ENCODE data around the gene SHD.

Gene SHD

DNA sequence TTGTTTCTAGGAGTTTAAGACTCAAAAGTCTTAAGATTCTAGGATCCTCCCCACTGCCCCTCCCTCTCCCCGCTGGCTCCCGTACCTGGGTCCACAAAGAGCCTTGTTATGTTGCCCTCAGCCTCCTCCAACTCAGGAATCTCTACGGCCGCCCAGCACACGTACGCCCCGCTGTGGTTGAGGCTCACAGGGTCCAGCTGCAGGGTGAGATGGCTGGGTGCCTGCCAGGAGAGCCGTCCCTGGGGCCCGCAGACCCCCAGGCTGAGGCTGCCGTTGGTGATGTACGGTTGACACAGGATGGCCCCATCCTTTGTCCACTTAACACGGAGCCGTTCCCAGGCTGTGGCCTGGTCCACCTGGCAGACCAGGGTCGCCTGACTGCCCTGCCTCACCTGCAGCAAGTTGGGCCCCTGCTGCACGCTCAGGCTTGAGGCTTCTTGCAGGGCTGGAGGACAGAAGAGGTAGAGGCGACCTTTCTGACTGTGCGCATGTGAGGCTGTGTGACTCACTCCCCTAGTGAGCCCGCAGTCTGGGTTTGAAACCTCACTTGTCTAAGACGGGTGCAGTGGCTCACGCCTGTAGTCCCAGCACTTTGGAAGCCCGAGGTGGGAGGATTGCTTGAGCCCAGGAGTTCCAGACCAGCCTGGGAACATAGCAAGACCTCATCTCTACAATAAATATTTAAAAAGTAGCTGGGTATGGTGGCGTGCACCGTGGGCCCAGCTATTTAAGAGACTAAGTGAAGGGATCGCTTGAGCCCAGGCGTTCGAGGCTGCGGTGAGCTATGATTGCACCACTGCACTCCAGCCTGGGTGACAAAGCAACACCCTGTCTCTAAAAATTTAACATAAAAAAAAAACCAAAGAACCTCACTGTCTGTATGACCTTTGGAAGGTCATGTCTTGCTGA is 19.1 kb downstream of the SHD start:
- H3K4me3 ChIP-seq (ENCODE audit: low read depth, low read length) = no peak overlapping the region
- no peak for DNase-seq (ENCODE audit: low read depth)
- TF ChIP-seq, protein P1, sequence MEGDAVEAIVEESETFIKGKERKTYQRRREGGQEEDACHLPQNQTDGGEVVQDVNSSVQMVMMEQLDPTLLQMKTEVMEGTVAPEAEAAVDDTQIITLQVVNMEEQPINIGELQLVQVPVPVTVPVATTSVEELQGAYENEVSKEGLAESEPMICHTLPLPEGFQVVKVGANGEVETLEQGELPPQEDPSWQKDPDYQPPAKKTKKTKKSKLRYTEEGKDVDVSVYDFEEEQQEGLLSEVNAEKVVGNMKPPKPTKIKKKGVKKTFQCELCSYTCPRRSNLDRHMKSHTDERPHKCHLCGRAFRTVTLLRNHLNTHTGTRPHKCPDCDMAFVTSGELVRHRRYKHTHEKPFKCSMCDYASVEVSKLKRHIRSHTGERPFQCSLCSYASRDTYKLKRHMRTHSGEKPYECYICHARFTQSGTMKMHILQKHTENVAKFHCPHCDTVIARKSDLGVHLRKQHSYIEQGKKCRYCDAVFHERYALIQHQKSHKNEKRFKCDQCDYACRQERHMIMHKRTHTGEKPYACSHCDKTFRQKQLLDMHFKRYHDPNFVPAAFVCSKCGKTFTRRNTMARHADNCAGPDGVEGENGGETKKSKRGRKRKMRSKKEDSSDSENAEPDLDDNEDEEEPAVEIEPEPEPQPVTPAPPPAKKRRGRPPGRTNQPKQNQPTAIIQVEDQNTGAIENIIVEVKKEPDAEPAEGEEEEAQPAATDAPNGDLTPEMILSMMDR (conservative IDR thresholded peaks at IDR 0.05; ENCODE audit: low read depth, low read length) = no peak

DNA sequence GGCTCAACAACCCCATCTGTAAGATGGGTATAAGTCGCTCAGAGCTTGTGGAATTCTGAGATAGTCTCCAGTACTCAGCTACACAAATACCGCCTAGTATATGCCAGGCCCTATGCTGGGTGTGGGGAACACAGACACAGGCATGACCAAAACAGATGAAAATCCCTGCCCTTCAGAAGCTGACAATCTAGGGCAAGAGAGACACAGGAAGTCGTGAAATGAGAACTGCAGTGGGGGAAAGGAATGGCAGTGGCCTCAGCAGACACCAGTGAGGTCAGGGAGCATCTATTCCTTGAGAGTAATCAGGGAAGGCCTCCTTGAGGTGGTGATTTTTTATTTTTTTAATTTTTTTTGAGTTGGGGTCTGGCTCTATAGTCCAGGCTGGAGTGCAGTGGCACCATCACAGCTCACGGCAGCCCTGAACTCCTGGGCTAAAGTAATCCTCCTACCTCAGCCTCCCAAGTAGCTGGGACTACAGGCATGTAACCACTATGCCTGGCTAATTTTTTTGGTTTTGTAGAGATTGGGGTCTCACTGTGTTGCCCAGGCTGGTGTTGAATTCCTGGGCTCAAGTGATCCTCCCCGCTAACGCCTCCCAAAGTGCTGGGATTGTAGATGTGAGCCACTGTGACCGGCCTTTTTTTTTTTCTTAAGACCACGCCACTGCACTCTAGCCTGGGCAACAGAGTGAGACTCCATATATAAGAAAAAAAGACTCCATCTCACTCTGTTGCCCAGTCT is 19.9 kb downstream of the SHD start:
- DNase-seq (ENCODE audit: low read depth) = no peak
- TF ChIP-seq, protein P1 (conservative IDR thresholded peaks at IDR 0.05; ENCODE audit: low read depth, low read length) = no peak
- no peak overlapping the region for H3K4me3 ChIP-seq (ENCODE audit: low read depth, low read length)

DNA sequence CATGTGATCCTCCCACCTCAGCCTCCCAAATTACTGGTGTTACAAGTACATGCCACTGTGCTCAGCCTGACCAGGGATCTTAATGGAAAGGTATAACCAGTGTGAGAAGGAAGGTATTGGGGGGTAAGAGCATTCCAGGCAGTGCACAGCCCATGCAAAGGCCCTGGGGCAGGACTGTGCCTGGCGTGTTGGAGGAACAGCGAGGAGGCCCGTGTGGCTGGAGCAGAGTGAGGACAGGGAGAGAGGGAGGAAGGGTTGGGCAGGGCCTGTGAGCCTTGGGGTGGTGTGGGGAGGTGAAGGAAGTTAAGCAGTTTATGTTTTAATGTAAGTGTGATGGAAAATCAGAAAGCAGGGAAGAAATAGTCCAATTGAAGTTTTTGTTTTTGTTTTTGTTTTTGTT is 21.5 kb downstream of the SHD start:
- H3K4me3 ChIP-seq (ENCODE audit: low read depth, low read length) = no peak overlapping the region
- TF ChIP-seq, protein P1 (conservative IDR thresholded peaks at IDR 0.05; ENCODE audit: low read depth, low read length) = no peak
- no peak for DNase-seq (ENCODE audit: low read depth)

DNA sequence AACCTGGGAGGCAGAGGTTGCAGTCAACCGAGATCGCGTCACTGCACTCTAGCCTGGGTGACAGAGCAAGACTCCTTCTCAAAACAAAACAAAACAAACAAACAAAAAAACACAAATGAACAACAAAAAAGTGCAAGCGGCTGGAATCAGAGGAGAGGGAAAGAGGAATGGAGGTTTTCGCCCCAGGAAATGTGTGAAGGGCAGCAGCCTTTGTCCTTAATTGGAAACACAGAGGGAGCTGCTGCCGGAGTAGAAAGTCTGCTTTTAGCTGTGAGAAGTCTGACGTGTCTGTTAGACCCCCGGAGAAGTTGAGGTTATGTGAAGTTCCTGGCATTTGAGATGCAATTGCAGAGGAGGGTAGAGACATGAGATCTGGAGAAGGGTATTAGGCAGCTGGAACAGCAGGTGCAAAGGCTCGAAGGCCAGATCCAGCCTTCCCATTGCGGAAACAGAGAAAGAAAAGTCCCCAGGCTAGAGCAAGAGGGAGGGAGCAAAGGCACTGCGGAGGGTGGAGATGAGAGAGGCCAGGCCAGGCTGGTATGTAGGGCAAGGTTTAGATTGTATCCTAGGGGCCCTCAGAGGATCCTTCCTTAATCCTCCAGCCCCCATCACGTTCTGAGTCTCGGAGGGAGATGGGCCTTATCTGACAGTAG is 22.6 kb downstream of the SHD start:
- no peak overlapping the region for H3K4me3 ChIP-seq (ENCODE audit: low read depth, low read length)
- DNase-seq (ENCODE audit: low read depth) = no peak

DNA sequence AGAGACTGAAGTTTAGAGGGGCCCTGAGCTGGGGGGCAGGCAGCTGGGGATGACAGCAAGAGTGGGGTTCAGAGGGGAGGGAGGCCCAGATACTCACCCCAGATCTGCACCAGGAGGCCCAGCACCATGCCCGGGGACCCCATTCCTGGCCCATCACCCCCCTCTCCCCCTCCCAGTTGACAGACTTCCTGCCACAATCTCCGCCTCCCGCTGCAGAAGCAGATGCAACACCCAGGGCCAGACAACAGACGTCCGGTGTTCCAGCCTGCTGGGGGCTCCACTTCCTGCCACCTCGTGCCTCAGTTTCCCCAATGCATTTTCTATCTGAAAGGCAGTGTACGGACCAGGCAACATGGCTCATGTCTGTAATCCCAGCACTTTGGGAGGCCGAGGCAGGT is 23.2 kb downstream of the SHD start, which contains the start of gene TMIGD2:
Gene TMIGD2, minus strand, starts transcription at position 147 of the 398 bp plus-strand sequence. Its CDS starts 4 bp downstream, at position 143.
- TF ChIP-seq, protein P1 (conservative IDR thresholded peaks at IDR 0.05; ENCODE audit: low read depth, low read length) = no peak
- no peak within 1 kb of the TSS for H3K4me3 ChIP-seq (ENCODE audit: low read depth, low read length)
- DNase-seq (ENCODE audit: low read depth) = no peak

More for the DNA sequence above, 22.6 kb downstream of the SHD start:
- TF ChIP-seq, protein P1 (conservative IDR thresholded peaks at IDR 0.05; ENCODE audit: low read depth, low read length) = no peak

DNA sequence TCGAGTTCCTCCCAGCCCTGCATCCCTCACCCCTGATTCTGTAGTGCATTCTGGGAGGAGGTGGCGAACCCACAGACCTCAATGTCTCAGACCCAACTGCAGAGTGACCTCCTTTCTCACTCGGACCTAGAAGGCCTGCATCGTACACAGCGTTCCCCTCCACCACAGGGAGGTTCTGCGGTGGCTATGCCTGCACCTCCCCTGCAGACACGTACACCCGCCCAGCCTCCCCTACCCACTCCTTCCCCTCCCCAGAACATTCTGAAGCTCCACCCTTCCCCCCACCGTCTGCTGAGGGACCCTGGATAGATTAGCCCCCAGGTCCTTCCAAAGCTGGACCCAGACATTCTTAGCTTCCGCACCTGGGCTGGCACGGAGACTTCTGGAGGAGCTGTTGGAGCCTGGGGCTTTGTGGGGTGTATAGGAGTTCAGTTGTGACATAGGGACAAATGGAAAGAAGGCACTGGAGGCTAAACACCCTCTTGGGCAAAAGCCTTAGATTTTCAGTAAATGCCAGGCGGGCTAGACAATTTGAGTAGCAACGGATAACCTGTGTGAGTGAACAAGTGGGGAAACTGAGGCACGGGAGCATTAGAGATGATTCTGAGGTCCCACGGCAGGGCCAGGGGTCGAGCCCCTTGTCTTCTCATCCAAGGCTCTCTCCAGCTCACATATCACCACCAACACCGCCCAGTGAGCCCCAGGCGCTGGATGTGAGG is 24.9 kb downstream of the SHD start:
- TF ChIP-seq, protein P1 (conservative IDR thresholded peaks at IDR 0.05; ENCODE audit: low read depth, low read length) = no peak
- no peak overlapping the region for H3K4me3 ChIP-seq (ENCODE audit: low read depth, low read length)

More for the DNA sequence above, 24.9 kb downstream of the SHD start:
- no peak for DNase-seq (ENCODE audit: low read depth)

Data from choroid plexus epithelial cell (primary cell).